Measurements from ENCODE around the gene GLYATL3.

GLYATL3 gene

GRCh38 chr6:49548613-49549304, 49.0 kb downstream of the GLYATL3 start:
- no peak for DNase-seq (ENCODE audit: low spot score)

DNA sequence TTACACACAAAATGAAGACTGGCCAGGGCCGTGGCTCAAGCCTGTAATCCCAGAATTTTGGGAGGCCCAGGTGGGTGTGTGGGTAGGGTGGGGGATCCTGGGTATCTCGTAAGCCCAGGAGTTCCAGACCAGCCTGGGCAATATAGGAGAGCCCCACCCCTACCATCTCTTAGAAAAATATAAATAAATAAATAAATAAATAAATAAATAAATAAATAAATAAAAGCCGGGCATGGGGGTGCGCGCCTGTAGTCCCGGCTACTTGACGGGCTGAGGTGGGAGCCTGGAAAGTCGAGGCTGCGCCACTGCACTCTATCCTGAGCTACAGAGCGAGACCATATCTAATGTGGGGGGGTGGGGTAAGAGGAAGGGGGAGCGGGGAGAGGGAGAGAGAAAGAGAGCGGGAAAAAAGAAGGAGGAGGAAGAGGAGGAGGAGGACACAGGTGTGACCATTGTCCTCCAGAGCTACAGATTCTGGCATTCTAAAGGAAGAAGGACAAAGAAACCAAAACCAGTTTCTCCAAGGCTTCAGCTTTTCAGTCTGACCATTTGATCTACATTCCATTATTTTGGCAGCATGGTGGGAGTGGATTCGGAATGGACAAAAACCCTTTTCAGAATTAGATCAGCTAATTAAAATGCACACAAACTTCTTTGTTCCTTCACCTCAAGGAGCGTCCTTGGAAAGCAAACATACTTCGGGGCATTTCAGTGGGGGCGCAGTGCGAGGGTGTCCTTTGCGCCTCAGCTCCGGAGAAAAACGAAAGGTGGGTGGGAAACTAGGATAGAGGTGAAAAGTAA, 50.2 kb downstream of the GLYATL3 start:
- DNase-seq (ENCODE audit: low spot score), result no peak

- DNase-seq (ENCODE audit: low spot score), result no peak
Measured at GRCh38 chr6:49550492-49551077, 50.9 kb downstream of the GLYATL3 start, which contains the start of gene C6orf141. TSS of gene C6orf141 (plus strand) at chr6:49550668. CDS start at chr6:49550793, 125 bp downstream.

- DNase-seq (ENCODE audit: low spot score), result no peak
Measured at GRCh38 chr6:49551078-49551865, 51.5 kb downstream of the GLYATL3 start.

DNA sequence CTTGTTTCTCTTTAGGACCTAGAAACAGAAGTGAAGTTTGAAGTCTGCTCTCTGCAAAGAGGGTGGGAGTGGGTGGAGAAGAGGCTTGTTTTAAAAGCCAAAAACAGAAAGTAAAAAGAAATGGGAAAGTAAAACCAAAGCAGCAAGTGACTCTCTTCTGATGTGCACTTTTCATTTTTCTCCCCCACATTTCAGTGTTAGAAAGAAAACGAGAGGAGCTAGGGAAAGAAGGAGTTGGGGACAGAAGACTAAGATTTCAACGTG, 52.1 kb downstream of the GLYATL3 start:
- DNase-seq (ENCODE audit: low spot score), result no peak

DNA sequence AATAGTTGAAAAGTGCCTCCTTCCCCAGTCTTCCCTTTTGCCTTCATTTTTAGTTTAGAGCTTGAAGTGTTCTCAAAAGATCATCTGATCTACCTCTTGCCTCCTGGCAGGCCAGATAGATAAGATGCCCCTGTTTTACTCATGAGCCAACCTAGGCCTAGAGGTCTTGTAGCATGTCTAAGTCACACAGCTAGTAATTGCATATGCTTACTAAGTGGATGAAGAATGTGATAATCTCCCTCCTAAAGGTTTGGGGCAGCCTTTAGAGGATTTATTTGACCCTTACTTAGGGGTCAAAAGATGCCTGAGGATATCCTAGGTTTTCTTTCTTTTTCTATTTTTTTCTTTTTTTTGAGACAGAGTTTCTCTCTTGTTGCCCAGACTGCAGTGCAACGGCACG, 52.9 kb downstream of the GLYATL3 start:
- DNase-seq (ENCODE audit: low spot score), result no peak

- no peak for DNase-seq (ENCODE audit: low spot score)
Measured at GRCh38 chr6:49553384-49553783, 53.7 kb downstream of the GLYATL3 start.

- no peak for DNase-seq (ENCODE audit: low spot score)
Measured at GRCh38 chr6:49555951-49556350, 56.2 kb downstream of the GLYATL3 start.

- DNase-seq (ENCODE audit: low spot score), result no peak
Measured at GRCh38 chr6:49556429-49556837, 56.7 kb downstream of the GLYATL3 start.

GRCh38 chr6:49557177-49557576, 57.5 kb downstream of the GLYATL3 start:
- no peak for DNase-seq (ENCODE audit: low spot score)

- DNase-seq (ENCODE audit: low spot score), result no peak
Measured at GRCh38 chr6:49558238-49558637, 58.5 kb downstream of the GLYATL3 start.

DNA sequence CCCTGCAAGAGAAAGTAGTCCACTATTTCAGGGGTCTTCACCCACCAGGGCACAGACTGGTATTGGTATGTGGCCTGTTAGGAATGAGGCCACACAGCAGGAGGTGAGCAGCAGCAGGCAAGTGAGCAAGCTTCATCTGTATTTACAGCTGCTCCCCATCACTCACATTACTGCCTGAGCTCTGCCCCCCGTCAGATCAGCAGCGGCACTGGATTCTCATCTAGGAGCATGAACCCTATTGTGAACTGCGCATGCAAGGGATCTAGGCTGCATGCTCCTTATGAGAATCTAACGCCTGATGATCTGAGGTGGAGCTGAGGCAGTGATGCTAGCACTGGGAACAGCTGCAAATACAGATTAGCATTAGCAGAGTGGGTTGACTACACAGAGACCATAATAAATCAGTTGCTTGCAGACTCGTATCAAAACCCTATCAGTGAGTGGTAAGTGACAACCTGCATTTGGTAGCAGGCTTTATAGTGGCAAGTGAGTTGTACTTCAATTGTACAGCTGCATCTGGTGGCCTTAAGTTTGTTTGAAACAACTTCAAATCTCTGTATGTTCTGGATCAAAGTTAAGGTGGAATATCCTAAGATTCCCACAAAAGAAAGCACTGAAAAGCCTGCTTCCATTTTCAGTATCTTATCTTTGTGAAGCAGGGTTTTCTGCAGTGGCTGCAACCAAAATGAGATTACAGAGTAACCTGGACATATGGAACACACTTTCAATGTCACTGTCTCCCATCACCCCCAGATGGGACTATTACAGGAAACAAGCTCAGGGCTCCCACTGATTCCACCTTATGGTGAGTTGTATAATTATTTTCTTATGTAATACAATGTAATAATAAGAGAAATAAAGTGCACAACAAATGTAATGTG, 63.5 kb downstream of the GLYATL3 start:
- DNase-seq (ENCODE audit: low spot score), result no peak

GRCh38 chr6:49564552-49564951, 64.8 kb downstream of the GLYATL3 start:
- no peak for DNase-seq (ENCODE audit: low spot score)

GRCh38 chr6:49565261-49565660, 65.5 kb downstream of the GLYATL3 start:
- DNase-seq (ENCODE audit: low spot score), result no peak

DNA sequence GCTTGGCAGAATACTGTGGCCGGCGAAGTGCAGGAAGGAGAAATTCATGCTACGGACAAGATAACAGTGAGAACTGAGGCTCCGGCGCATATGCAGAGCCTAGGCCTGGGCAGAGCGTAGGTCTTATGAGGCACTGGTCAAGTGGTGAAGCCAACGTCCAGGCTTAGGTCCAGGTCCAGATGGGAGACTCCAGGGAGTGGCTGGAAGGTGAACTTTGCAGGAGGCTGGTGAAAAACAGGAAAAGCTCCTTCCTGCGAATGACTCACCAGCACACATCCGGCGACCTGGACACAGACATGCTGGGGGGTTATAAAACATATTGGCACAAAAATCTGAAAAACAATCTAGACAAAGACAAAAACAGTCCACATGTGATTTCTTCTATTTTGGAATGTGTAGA, 66.1 kb downstream of the GLYATL3 start:
- DNase-seq (ENCODE audit: low spot score), result no peak

DNA sequence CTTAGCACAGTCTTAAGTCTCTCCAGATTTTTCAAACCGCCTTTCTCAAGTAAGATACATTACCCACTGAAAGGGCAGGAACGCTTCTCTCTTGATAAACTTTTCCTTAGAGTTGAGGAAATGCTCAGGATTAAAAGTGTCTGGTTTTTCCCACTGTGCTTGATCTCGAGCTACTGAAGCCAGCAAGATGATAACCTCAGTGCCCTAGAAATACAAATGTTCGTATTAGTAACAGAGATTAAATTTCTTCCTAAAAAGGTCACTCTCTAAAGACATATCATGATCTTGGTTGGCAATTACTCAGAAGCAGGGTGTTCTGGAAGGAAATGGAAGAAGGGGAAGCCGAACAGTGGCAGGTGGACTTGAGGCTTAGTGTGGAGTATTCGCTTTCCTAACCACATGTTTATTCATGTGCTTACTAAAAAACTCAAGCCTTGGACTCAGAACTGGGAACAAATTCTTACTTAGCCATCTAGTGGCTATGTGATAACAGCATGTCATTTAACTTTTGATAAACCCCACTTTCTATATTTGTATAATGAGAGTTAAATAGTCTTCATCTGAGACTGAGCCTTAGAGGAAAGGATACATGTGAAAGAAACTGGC, 70.9 kb downstream of the GLYATL3 start:
- no peak for DNase-seq (ENCODE audit: low spot score)

DNA sequence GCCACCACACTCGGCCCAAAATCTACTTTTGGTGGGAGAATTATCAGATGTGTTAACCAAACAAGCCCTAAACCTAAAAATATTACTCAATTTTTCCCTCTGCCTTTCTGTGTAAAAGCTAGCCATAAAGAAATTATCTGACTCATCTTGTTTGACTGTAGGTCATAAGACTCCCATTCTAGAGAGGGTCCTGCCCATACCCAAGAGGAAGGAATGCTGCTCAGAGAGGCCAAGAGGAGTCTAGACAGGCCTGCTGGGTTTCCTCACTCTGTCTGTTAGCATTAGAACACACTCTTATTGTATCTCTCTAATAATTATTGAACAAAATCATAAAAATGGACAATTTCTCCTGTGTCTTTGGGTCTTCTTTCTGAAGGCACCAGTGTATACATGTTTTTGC, 76.9 kb downstream of the GLYATL3 start:
- no peak for DNase-seq (ENCODE audit: low spot score)
